BJ (cell line): Measurements from ENCODE around the gene SYMPK. TPM values are rescaled to one million over a fixed set of nuclear protein-coding genes. Genes with fewer than 3 reads are reported as not detected.

ENCODE experiments used
- CTCF ChIA-PET: fragments of 350-600 bp; formaldehyde crosslinking; extraction: SDS; loops from one replicate; lab custom pipeline; 2021; ENCODE audit warnings: antibody characterized with exemption, inconsistent platforms; lab: Yijun Ruan, JAX
- POLR2A ChIA-PET: fragments of 300-600 bp; sonication (Branson Sonifier 250); formaldehyde crosslinking; extraction: SDS; loops from one replicate; lab custom pipeline; 2021; ENCODE audit warnings: antibody characterized with exemption; lab: Charles Lee
- DNase-seq: peaks from one replicate; pipeline ENCODE4 v3.0.0-alpha.2; 2011; ENCODE audit warnings: low read depth
- H3K27me3 ChIP-seq: 2 replicates; pipeline ENCODE4 v1.6.0; 2011; ENCODE audit warnings: low read length; ENCODE audit not compliant: control insufficient read depth, insufficient read depth
- H3K36me3 ChIP-seq: 2 replicates; pipeline ENCODE4 v1.5.1; 2011; ENCODE audit warnings: low read length; ENCODE audit not compliant: control insufficient read depth, insufficient read depth
- H3K4me3 ChIP-seq: 2 replicates; pipeline ENCODE4 v1.5.1; 2011; ENCODE audit warnings: low read depth, mild to moderate bottlenecking, control low read depth, low read length
- CTCF ChIP-seq: IDR thresholded peaks from 2 replicates; pipeline ENCODE4 v1.5.1; 2011; ENCODE audit warnings: low read depth, mild to moderate bottlenecking, control low read depth, inconsistent platforms, low read length, moderate library complexity; ENCODE audit not compliant: insufficient read depth
- polyA plus RNA-seq: library from polyadenylated mRNA; depleted of rRNA; stranded (reverse); fragments of >200 nt; gene quantifications from 2 replicates; pipeline ENCODE4 v1.2.3, GENCODE V29; 2011

The SYMPK gene
- polyA plus RNA-seq, 1 experiment = 60.2 TPM

- TF ChIP-seq CTCF = peak; percentile 99
- ChIA-PET CTCF (interaction anchor here (0.6 to 6.4 kb wide), 37 partner anchors 9 to 372 kb away, joined by 3 to 111 read pairs (median 4); partner anchors contain the start of genes DMPK, DMWD, FOXA3 and IRF2BP1), POLR2A (interaction anchor here (0.5 kb wide), 1 partner anchor 75 kb away, joined by 3 read pairs; no protein-coding TSS in a partner anchor)
- Histone ChIP-seq H3K4me3 (no peak overlapping the region), H3K36me3 (peaks cover 11% of the 10 kb centered on the region), H3K27me3 (no peaks in the 10 kb centered on the region)
- DNase-seq = peak; percentile 63
Measured at GRCh38 chr19:45817010-45817724, 45.8 kb downstream of the SYMPK start.

GRCh38 chr19:45816236-45817009 lies 46.5 kb downstream of the SYMPK start:
- no peaks in the 10 kb centered on the region for H3K27me3 ChIP-seq
- no peak overlapping the region for H3K4me3 ChIP-seq
- DNase-seq = no peak
- ChIA-PET POLR2A (interaction anchor here (0.5 kb wide), 1 partner anchor 76 kb away, joined by 3 read pairs; no protein-coding TSS in a partner anchor), CTCF (interaction anchor here (0.6 to 6.4 kb wide), 35 partner anchors 10 to 373 kb away, joined by 3 to 111 read pairs (median 4); partner anchors contain the start of genes DMPK, DMWD, IRF2BP1 and SIX5)
- peaks cover 9% of the 10 kb centered on the region for H3K36me3 ChIP-seq
- TF ChIP-seq CTCF = no peak

GRCh38 chr19:45815481-45816216 lies 47.3 kb downstream of the SYMPK start:
- no peak for DNase-seq
- peaks cover 7% of the 10 kb centered on the region for H3K36me3 ChIP-seq
- POLR2A ChIA-PET = no interaction called here
- CTCF ChIA-PET = interaction anchor here (1.0 to 6.4 kb wide), 11 partner anchors 11 to 122 kb away, joined by 3 to 111 read pairs (median 16); partner anchors contain the start of genes DMPK, IRF2BP1 and SIX5
- no peaks in the 10 kb centered on the region for H3K27me3 ChIP-seq
- TF ChIP-seq CTCF = no peak
- no peak overlapping the region for H3K4me3 ChIP-seq

DNA sequence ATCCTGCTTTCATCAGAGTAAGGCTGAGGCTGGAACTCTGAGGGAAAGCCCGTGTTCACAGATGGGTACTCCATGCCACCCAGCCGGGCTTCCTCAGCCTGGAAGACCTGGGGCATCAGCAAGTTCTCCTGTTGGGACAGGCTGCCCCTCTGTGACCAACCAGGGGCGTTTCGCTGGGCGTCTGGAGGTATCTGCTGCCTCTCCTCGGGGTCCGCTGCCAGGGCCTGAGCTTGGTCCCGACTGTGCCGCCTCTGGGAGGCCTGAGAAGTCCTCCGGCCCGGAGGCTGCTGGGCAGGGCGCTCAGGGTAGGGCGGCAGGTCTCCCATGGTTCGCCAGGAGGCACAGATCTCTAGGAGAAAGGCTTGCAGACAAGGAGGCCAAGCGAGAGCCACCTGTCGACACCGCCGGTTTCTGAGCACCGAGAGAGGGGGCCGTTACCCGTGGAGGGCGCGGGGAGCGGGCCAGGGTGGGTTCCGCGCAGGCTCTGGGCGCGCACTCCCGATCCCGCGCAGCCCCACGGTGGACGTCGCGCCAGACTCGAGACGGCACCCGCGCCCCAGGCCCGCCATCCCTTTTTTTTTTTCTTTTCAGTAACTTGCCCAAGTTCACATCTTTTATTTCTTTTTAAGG lies 48.0 kb downstream of the SYMPK start, which contains the start of gene RSPH6A:
Gene RSPH6A, minus strand, starts transcription at position 458 of the 630 bp plus-strand sequence. Its CDS starts 132 bp downstream, at position 326.
- ChIA-PET POLR2A (no interaction called here), CTCF (interaction anchor here (1.0 to 6.4 kb wide), 5 partner anchors 9 to 122 kb away, joined by 3 to 111 read pairs (median 8); partner anchors contain the start of genes QPCTL and SIX5)
- no peak within 1 kb of the TSS for H3K4me3 ChIP-seq
- peaks cover 7% of the 10 kb centered on the region for H3K36me3 ChIP-seq
- DNase-seq = no peak
- no peak for TF ChIP-seq CTCF
- H3K27me3 ChIP-seq = no peaks in the 10 kb centered on the region
